CD4-positive, alpha-beta T cell treated with Interleukin-4 for 1 hour (primary cell): ENCODE data around the gene TK1.

Source experiments
- DNase-seq, 2 donors: peaks; one replicate each; pipeline ENCODE4 v3.0.0-alpha.2; 2020 to 2022

TK1 gene

GRCh38 chr17:78132767-78133178 is 54.1 kb downstream of the TK1 start:
- DNase-seq: no peak

GRCh38 chr17:78132084-78132676 is 54.7 kb downstream of the TK1 start:
- DNase-seq: peak; percentile 82 to 88

GRCh38 chr17:78131172-78132083 is 55.4 kb downstream of the TK1 start:
- no peak for DNase-seq

- DNase-seq: peak; percentile 82 to 89
Measured at GRCh38 chr17:78130437-78131101, 56.3 kb downstream of the TK1 start, which contains the start of gene TMC8. Gene TMC8 (plus strand): TSS chr17:78130771. CDS start chr17:78131589, 818 bp downstream.

- peak in 1 of 2 donors; percentile 37 for DNase-seq
Measured at GRCh38 chr17:78130090-78130436, 56.8 kb downstream of the TK1 start.

- peak; percentile 50 to 60 for DNase-seq
Measured at GRCh38 chr17:78129351-78130089, 57.3 kb downstream of the TK1 start.

GRCh38 chr17:78128551-78129350 is 58.1 kb downstream of the TK1 start, which contains the start of gene TMC6:
Gene TMC6 (minus strand): TSS chr17:78128755. CDS start chr17:78126832, 1,923 bp downstream.
- DNase-seq: peak; percentile 72 to 78

- DNase-seq: no peak
Measured at GRCh38 chr17:78127888-78128550, 58.8 kb downstream of the TK1 start.

- peak; percentile 72 to 81 for DNase-seq
Measured at GRCh38 chr17:78127239-78127887, 59.5 kb downstream of the TK1 start.

- DNase-seq: no peak
Measured at GRCh38 chr17:78126895-78127238, 60.0 kb downstream of the TK1 start.

- DNase-seq: no peak
Measured at GRCh38 chr17:78125976-78126894, 60.6 kb downstream of the TK1 start.

- no peak for DNase-seq
Measured at GRCh38 chr17:78125138-78125913, 61.5 kb downstream of the TK1 start.

- no peak for DNase-seq
Measured at GRCh38 chr17:78124836-78125137, 62.1 kb downstream of the TK1 start.
